Activated CD4-positive, alpha-beta T cell treated with anti-CD3 and anti-CD28 coated beads, Interleukin-2, Interleukin-4, amounts not matched to agents 100 ng/mL and 50 ng/mL, durations not matched to agents 16 hours and 8 hours (primary cell): ENCODE measurements around the gene TMEM245.
"Not testable (repeated sequence)": the region's sequence is repeated elsewhere in the genome, so short reads cannot be mapped to it uniquely, and the experiment has no call there.

ENCODE experiments used
- DNase-seq: peaks from one replicate; pipeline ENCODE4 v3.0.0-alpha.2; 2020; ENCODE audit warnings: low spot score

The TMEM245 gene

GRCh38 chr9:108991479-108991878, 128.3 kb downstream of the TMEM245 start:
- DNase-seq, result no peak

- DNase-seq, result no peak
These were observed 135.9 kb downstream of the TMEM245 start for GRCh38 chr9:108983885-108984284.

GRCh38 chr9:108980893-108981292, 138.9 kb downstream of the TMEM245 start:
- no peak for DNase-seq

- DNase-seq, result no peak
These were observed 141.5 kb downstream of the TMEM245 start for GRCh38 chr9:108978205-108978604.

- DNase-seq, result no peak
These were observed 145.9 kb downstream of the TMEM245 start for GRCh38 chr9:108973895-108974294.

- DNase-seq, result no peak
These were observed 147.0 kb downstream of the TMEM245 start for GRCh38 chr9:108972626-108973209.

GRCh38 chr9:108972186-108972585, 147.6 kb downstream of the TMEM245 start:
- DNase-seq, result no peak

- DNase-seq, result not testable (repeated sequence)
These were observed 148.4 kb downstream of the TMEM245 start for GRCh38 chr9:108971392-108971791.

- no peak for DNase-seq
These were observed 151.8 kb downstream of the TMEM245 start for GRCh38 chr9:108967916-108968315.
